GM21576 (cell line): ENCODE measurements around the gene RAB7B.

ENCODE experiments used
- ATAC-seq: cut with Tn5 transposase; IDR thresholded peaks from one replicate; pipeline ENCODE4 v1.9.1; 2021; ENCODE audit warnings: mild to moderate bottlenecking, moderate library complexity; ENCODE audit not compliant: unreplicated experiment

The RAB7B gene

GRCh38 chr1:205929496-205930194 is 73.5 kb downstream of the RAB7B start:
- ATAC-seq, result no peak

GRCh38 chr1:205928317-205928716 is 74.9 kb downstream of the RAB7B start:
- no peak for ATAC-seq

- no peak for ATAC-seq
These were observed 75.5 kb downstream of the RAB7B start for GRCh38 chr1:205927676-205928075.

- no peak for ATAC-seq
These were observed 75.9 kb downstream of the RAB7B start for GRCh38 chr1:205927247-205927646.
